Gastrocnemius medialis (tissue), 4 donors: Measurements from ENCODE around the gene C2orf69. TPM values are rescaled to one million over a fixed set of nuclear protein-coding genes. Genes with fewer than 3 reads are reported as not detected.

Experiments used
- ATAC-seq, 2 donors: fragments of 150-250 bp; one replicate each; pipeline ENCODE4 v1.9.1; 2016
- DNase-seq, 2 donors: peaks; one replicate each; pipeline ENCODE4 v3.0.0-alpha.2; 2019
- H3K27ac ChIP-seq, 4 donors: fragments of 200-600 bp; sonication (generic); 1 replicate in 1 of 4; 2 replicates in 3 of 4; pipeline ENCODE4 v1.5.1; 2016 to 2018; ENCODE audit warnings: mild to moderate bottlenecking in 2 of 4, moderate library complexity in 1 of 4
- H3K27me3 ChIP-seq, 3 donors: fragments of 200-600 bp; sonication (generic) in 2 of 3; 1 replicate in 1 of 3; 2 replicates in 2 of 3; pipeline versions ENCODE4 v1.5.1 to v1.6.0; 2016 to 2019; ENCODE audit warnings: mild to moderate bottlenecking in 1 of 3, moderate library complexity in 1 of 3
- H3K36me3 ChIP-seq, 2 donors: fragments of 200-600 bp; sonication (generic) in 1 of 2; one replicate each; pipeline ENCODE4 v1.5.1; 2017 to 2018
- H3K4me1 ChIP-seq, 2 donors: fragments of 200-600 bp; sonication (generic) in 1 of 2; one replicate each; pipeline ENCODE4 v1.5.1; 2016 to 2017; ENCODE audit warnings: mild to moderate bottlenecking in 2 of 2
- H3K4me3 ChIP-seq, 4 donors: fragments of 200-600 bp; sonication (generic) in 3 of 4; 1 replicate in 1 of 4; 2 replicates in 3 of 4; pipeline ENCODE4 v1.5.1; 2016 to 2019; ENCODE audit warnings: mild to moderate bottlenecking in 2 of 4
- H3K9me3 ChIP-seq, 3 donors: fragments of 200-600 bp; sonication (generic) in 2 of 3; 1 replicate in 1 of 3; 2 replicates in 2 of 3; pipeline ENCODE4 v1.5.1; 2016 to 2019
- CTCF ChIP-seq, 5 experiments: fragments of 450-650 bp in 3 of 5; fragments of 200-600 bp in 2 of 5; sonication (generic) in 2 of 5; IDR thresholded peaks in 4 of 5; conservative IDR thresholded peaks in 1 of 5; 1 replicate in 4 of 5; 2 replicates in 1 of 5; pipeline ENCODE4 v1.5.1; 2016 to 2019; ENCODE audit warnings: antibody characterized with exemption in 5 of 5, mild to moderate bottlenecking in 3 of 5, moderate library complexity in 3 of 5
- POLR2A ChIP-seq, 2 donors: fragments of 450-650 bp; IDR thresholded peaks; one replicate each; pipeline ENCODE4 v1.6.1; 2017; ENCODE audit warnings: antibody characterized with exemption in 2 of 2, mild to moderate bottlenecking in 2 of 2, moderate library complexity in 2 of 2
- in situ Hi-C, 4 donors: fragments of 200-750 bp; cut with MboI; loops; one replicate each; pipeline versions ENCODE4 v1.15.0 to v1.8.0; 2017; ENCODE audit warnings: low sequenced_read_pairs in 4 of 4
- intact Hi-C: fragments of 100-400 bp; cut with DNase I; formaldehyde crosslinking; loops from one replicate; pipeline ENCODE4 v1.15.1; 2023; ENCODE audit warnings: low total_unique reads
- total RNA-seq, 4 donors: library from RNA; depleted of rRNA; stranded (reverse); fragments of >200 nt; gene quantifications; one replicate each; pipeline versions ENCODE4 v1.1.0 to v1.2.3, GENCODE V29; 2016

The C2orf69 gene
- total RNA-seq, 4 donors from 2014 or later, result 5.5 to 11.4 (median 9.3) TPM

- in situ Hi-C loops, result no loop called here
These were observed 8.5 kb upstream of the C2orf69 start for GRCh38 chr2:199902486-199903110.

GRCh38 chr2:199903111-199903510 lies 8.0 kb upstream of the C2orf69 start:
- intact Hi-C loops, result no loop called here
- no peak overlapping the region for H3K4me3 ChIP-seq
- H3K27me3 ChIP-seq, result no peaks in the 10 kb centered on the region
- no peaks in the 10 kb centered on the region for H3K36me3 ChIP-seq
- no peak overlapping the region for H3K27ac ChIP-seq
- ATAC-seq (no peak), DNase-seq (no peak)
- H3K9me3 ChIP-seq, result no peaks in the 10 kb centered on the region
- TF ChIP-seq CTCF (IDR thresholded peaks at IDR 0.05 in 4 of 5, conservative IDR thresholded peaks at IDR 0.05 in 1 of 5) (no peak), POLR2A (IDR thresholded peaks at IDR 0.05) (no peak)
- in situ Hi-C loops, result no loop called here
- H3K4me1 ChIP-seq, result no peaks in the 10 kb centered on the region

More at GRCh38 chr2:199902486-199903110, 8.5 kb upstream of the C2orf69 start:
- Histone ChIP-seq H3K4me3 (no peak overlapping the region), H3K9me3 (no peaks in the 10 kb centered on the region), H3K27ac (no peak overlapping the region), H3K27me3 (no peaks in the 10 kb centered on the region), H3K4me1 (no peaks in the 10 kb centered on the region), H3K36me3 (no peaks in the 10 kb centered on the region)
- TF ChIP-seq POLR2A (IDR thresholded peaks at IDR 0.05) (no peak), CTCF (IDR thresholded peaks at IDR 0.05 in 4 of 5, conservative IDR thresholded peaks at IDR 0.05 in 1 of 5) (no peak)
- intact Hi-C loops, result no loop called here
- DNase-seq (no peak), ATAC-seq (no peak)

GRCh38 chr2:199907008-199907714 lies 3.9 kb upstream of the C2orf69 start:
- Histone ChIP-seq H3K27ac (no peak overlapping the region), H3K9me3 (no peaks in the 10 kb centered on the region), H3K4me3 (no peak overlapping the region), H3K4me1 (peaks cover under 1 to 9% of the 10 kb centered on the region in 2 donors), H3K36me3 (no peaks in the 10 kb centered on the region), H3K27me3 (no peaks in the 10 kb centered on the region)
- ATAC-seq (no peak), DNase-seq (no peak)
- in situ Hi-C loops (no loop called here), intact Hi-C loops (no loop called here)
- TF ChIP-seq CTCF (IDR thresholded peaks at IDR 0.05 in 4 of 5, conservative IDR thresholded peaks at IDR 0.05 in 1 of 5) (no peak), POLR2A (IDR thresholded peaks at IDR 0.05) (no peak)

- H3K27ac ChIP-seq, result peak overlapping the region; percentile 96 to 100 (median 96)
- DNase-seq, result no peak
- no peaks in the 10 kb centered on the region for H3K9me3 ChIP-seq
These were observed 598 bp upstream of the C2orf69 start for GRCh38 chr2:199910338-199911051.

More at GRCh38 chr2:199910338-199911051, 598 bp upstream of the C2orf69 start:
- intact Hi-C loops (loop anchor here (1.0 to 5.0 kb wide), 3 partner anchors 45 to 397 kb away; partner anchors contain the start of genes FTCDNL1, MAIP1, SPATS2L and TYW5), in situ Hi-C loops (no loop called here)
- no peak for TF ChIP-seq CTCF (IDR thresholded peaks at IDR 0.05 in 4 of 5, conservative IDR thresholded peaks at IDR 0.05 in 1 of 5)
- TF ChIP-seq POLR2A (IDR thresholded peaks at IDR 0.05), result no peak
- no peaks in the 10 kb centered on the region for H3K27me3 ChIP-seq
- peak overlapping the region; percentile 54 to 99 (median 90) for H3K4me3 ChIP-seq
- no peaks in the 10 kb centered on the region for H3K36me3 ChIP-seq
- H3K4me1 ChIP-seq, result peaks cover 15 to 32% of the 10 kb centered on the region in 2 donors
- no peak for ATAC-seq
